Inferior parietal cortex (tissue), 1 donor: ENCODE data around the gene IFNLR1.
A peak's percentile ranks its signal among the peaks of the same experiment; 100 is the strongest.

ENCODE experiments used
- DNase-seq: peaks from one replicate; pipeline ENCODE4 v3.0.0-alpha.2; 2016; ENCODE audit errors: extremely low spot score

Gene IFNLR1

DNA sequence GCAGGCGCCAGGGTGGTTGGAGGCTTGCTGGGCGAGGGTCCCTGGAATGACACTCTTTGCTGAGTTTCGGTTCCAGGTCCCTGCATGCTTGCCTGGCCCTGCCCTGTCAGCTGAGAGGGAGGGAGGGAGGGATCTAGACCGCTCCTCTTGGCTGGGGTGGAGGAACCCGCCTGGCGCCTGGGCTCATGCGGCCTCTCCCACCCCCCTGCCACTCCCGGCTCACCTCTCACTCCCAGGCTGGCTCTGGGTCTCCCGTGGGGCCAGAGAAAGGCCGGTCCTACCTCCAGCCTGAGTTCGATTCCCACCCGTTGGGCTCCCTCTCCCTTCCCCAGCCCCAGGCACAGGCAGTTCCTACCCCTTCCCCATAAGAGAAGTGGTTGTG is 19.0 kb upstream of the IFNLR1 start:
- DNase-seq, result no peak

DNA sequence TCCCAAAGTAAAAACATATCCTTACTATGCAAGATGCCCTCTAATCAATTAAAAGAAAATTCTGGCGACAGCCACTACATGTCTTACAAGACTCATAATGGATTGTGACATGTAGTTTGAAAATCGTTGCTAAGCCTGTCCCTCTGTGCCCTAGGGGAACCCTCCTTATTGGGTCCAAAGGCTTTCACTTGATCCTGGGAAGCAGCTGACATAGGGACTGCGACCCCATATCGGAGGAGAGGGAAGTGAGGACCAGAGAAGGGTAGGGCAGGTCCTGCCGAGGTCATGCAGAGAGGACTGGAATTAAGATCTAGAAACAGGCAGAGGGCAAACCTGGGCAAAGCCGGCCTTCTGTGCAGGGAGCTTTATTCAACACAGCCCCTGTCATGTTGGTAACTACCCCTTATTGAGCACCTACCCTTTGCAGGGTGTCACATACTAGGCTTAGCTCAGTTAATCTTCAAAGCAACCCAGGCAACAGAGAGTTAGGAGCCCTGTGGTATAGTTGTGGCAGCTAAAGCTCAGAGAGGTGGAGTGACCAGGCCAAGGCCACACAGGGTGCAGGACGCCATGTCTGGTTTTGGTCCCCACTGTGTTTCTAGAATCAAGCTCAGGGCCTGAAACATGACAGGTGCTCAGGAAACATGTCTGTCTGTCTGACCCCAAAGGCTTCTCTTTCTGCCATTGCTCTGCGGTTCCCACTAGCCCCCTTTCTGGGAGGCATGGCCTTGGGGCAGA is 18.4 kb upstream of the IFNLR1 start:
- no peak for DNase-seq

DNA sequence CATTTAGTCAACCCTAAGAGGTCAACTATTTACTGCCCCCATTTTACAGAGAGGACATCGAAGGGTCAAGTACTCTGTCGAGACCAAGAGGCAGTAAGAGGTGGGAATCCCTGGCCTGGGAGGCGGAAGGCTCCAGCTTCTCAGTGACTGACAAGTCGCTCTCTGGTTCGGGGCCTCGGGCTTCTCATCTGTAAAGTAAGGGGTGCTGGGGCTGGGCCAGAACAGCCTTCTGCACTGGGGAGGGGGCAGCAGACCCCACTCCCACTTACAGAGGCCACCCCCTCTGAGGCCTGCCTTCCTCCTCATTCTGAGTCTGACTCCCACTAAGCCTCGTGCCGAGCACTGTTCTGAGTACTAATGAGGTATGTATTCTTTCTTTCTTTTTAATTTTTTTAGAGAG is 17.0 kb upstream of the IFNLR1 start:
- no peak for DNase-seq

DNA sequence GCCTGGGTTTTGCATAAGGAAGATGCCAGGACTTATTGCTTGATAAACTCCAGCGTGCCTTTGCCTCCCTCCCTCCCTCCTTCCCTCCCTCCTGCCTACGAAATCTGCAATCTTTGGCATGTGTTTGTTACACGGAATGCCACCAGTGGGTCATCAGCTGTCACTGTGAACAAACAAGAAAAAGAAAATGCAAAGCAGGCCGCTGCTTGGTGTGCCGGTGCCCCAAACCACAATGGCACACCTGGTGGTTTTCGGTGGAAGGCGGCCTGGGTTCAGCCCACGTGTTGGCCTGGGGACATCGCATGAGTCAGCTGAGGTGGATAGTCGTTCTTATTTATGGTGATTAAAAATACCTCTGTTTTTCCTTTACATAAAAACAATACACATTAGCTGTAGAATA is 16.3 kb upstream of the IFNLR1 start:
- no peak for DNase-seq

DNA sequence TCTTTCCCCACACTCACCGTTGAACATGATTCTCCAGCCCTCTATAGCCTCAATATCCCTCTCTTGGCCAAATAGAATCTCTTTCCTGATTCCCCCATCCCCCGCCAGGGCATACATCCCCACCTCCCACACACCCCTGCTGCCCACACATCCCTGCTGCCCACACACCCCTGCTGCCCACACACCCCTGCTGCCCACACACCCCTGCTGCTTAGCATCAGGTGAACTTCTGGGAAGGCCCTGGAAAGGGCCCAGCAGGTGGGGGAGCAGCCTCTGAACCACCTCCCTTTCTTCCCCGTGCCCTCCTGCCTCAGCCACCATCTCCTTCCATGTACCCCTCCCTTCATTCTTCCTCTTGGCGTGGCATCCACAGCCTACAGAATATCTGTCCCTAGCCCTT is 15.9 kb upstream of the IFNLR1 start:
- DNase-seq, result no peak

DNA sequence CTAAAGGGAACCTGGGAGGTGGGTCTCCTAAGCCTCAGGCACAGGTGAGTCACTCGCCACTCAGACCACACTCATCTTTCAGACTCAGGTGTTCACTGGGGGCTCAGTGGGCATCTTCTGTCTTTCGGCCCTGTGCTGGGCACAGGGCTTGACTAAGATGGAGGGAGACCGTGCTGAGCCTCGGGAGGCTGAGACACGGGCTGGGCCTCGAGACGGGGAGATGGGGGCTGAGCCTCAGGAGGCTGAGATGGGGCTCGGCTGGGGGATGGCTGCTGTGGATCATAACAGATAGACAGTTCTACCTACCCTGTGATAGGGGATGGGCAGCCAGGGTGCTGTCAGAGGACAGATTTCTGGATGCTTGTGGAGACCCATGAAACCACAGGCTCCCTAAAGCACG is 15.5 kb upstream of the IFNLR1 start:
- no peak for DNase-seq

DNA sequence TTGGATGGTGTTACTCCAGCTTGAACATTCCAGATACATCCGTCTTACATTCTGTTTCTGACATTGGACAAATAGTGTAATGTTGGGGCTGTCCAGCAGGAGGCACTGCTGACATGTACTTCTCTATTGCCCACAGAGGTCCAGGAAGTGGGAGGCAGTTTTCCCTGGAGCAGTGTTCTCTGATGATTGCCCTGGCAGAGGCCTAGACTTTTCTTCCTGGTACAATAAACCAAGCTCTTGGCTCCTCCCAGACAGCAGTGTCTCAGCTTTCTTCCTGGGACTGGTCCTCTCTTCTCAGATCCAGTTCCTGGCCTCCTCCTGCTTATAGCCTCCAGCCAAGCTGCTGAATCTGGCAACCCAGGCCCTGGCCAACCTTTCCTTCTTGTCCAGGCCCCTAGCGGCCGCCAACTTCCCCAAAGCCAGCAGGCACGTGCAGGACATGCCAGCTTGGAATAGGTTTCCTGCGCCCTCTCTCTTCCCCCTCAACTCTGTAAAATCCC is 14.9 kb upstream of the IFNLR1 start:
- DNase-seq, result peak; percentile 86

DNA sequence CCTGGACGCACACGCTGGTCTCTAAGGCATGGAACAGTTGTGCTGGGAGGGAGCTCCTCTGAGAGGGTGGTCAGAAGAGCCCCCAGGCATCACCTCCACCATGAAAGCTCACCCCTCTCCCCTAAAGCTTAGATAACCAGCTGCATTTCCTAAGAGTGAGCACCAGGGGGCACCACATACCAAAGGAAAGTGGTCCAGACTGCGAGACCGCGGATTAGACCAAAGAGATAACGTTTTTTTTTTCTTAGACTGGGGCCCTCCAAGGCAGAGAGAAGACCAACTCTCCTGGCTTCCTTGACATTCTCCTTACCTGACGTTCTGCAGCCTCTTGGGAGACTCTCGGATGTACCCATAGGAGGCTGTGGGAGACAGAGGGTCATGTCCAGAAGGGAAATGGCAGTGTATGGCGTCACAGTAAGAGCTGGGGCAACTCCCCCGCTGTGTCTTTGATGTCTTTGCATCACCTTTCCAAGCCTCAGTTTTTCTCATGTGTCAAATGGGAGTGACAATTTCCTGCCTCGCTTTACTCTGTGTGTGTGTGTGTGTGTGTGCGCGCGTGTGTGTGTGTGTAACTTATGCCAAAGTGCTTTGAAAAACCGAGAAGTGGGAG is 12.3 kb upstream of the IFNLR1 start:
- DNase-seq, result peak; percentile 82

DNA sequence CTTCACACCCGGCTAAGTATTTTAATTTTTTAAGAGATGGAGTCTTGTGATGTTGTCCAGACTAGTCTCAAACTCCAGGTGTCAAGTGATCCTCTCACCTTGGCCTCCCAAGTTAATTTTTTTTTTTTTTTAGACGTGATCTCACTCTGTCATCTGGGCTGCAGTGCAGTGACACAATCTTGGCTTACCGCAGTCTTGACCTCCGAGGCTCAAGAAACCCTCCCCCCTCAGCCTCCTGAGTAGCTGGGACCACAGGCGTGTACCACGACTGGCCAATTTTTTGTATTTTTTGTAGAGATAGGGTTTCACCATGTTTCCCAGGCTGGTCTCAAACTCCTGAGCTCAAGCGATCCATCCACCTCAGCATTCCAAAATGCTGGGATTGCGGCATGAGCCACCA is 11.7 kb upstream of the IFNLR1 start:
- no peak for DNase-seq

DNA sequence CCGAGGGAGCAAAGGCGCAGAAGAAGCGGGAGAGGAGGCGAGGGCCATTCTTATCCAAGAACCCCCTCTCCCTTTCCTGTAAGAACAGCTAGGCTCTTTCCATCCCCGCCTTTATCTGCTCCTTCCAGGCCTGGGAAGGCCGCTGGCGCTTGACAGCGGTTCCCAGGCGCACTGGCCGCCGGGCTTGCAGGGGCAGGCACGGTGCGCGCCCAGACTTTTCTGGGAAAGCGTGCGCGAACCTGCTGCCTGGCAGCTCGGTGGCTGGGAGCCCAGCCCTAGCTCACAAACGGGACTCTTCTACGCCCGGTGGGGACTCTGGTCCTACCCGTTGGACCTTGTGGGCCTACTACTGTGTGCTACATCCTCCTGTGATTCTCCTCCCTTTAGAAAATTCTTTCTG is 8.8 kb upstream of the IFNLR1 start:
- no peak for DNase-seq

DNA sequence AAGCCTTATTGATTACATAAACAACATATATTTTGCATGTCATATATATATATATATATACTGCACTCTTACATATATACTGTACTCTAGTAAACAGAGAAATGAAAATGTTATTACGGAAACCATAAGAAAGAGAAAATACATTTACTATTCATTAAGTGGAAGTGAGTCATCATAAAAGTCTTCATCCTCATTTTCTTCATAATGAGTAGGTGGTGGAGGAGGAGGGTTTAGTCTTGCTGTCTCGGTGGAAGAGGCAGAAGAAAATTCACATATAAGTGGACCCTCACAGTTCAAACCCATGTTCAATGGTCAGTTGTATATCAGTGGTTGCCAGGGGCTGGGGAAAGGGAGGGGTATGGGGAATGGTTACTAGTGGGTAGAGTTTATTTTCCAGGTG is 8.0 kb upstream of the IFNLR1 start:
- DNase-seq, result no peak

DNA sequence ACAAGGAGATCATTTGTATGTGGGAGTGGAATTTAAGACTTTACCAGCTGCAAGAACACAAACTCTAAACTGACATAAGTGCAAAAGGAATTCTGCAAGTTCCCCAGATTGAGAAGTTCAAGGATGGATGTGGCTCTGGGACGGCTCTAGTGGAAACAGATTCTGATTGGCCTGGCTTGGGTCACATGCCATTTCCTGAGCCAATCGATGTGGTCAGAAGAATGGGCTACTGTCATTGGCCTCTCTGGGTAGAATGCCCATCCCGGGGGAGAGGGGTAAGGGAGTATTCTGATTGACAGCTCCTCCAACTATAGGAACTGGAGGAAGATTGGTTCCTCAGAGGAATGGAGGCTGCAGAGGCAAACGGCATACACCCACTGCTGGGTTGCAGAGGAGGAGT is 6.0 kb upstream of the IFNLR1 start:
- DNase-seq, result no peak

DNA sequence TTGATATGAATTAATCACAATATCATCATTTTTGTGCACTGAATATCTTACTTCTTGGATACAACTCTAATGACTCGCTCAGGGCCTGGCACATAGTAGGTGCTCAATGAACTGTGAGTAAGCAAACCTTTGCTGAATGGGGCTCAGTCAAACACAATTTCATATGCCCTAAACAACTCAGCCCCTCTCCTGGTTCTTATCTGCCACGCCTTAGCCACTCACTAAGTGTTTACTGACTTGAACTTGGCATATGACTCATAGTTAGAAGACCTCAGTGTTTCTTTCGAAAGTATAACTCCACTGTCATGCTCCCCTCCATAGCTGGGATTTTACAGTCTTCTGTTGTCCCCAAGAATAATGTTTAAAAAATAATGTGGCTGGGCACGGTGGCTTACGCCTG is 4.8 kb upstream of the IFNLR1 start:
- DNase-seq, result no peak

DNA sequence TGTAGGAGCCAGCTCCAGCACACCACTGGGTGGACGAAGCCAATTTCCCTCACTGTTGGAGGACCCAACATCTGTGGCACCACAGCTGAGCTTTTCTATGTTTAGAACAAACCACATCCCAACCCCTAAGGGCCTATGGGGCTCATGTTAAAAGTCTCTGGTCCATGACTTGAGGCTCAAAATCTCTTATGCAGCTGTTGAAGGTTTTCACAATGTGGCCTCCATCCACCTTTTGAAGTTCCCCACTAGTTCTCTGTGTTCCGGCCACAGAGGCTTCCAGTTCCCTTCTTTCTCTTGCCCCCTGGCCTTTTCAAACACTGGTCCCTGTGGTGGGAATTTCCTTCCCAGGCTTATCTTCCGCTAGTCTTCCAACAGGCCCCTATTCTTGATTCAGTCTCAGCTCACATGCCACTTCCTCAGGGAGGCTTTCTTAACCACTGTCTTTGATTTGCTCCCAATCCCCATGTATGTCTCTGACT is 3.9 kb upstream of the IFNLR1 start:
- no peak for DNase-seq

DNA sequence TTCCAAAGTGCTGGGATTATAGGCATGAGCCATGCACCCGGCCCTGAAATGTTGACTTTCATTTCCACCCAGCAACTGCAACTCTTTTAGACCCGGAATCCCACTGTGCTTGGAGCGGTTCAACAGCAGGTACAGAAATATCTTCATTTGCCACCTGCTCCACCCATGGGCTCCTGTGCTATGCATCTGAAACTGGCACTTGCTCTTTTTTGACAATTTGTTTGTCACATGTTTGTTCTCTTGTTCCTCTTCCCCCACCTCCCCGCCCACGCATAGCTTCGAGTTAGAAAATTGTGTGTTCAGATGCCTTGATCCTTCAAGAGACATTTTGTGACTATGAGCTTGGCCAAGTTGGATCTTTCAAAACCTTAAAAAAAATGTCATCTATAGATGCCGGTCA is 2.4 kb upstream of the IFNLR1 start:
- DNase-seq, result no peak

DNA sequence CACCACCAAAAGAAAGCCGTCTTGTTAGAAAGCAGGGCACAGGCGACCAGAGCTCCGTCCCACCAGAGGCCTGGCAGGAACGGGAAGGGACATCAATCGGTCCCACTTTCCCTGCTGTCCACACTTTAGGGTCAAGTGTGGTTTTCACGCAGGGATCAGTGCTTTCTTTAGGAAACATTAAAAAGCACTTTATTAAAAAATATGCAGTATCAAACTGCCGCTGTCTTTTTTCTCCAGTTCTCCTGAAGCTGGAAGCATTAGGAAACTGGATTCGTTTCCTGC is 437 bp downstream of the IFNLR1 start:
- DNase-seq, result no peak

DNA sequence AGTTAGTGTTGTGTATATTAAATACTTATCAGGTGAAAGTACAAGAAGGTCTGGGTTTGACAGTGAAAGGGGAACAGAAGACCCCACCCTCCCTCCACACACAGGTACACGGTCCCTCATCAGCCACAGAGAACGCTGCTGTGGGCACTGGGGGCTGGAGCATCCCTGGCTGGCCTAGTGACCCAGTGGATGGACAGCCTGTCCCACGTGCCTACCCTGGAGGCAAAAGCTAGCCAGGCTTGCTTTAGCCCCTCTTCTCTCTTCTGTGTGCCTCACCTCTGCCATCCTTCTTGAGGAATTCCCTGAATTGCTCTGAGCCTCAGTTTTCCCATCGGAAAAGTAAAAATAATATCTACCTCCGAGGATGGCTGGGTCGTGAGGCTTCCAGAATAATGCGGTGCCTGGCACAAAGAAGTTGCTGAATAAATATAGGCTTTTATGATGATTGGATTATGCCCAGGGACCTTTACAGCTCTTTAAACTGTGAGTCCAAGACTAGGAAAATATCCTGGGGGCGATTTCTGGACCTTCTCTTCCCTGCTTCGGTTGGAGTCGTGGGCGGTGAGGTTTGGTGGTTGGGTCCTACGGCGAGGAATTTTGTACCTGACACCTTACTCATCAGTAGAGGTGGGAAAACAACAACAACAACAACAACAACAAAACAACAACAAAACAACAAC is 918 bp downstream of the IFNLR1 start:
- no peak for DNase-seq

DNA sequence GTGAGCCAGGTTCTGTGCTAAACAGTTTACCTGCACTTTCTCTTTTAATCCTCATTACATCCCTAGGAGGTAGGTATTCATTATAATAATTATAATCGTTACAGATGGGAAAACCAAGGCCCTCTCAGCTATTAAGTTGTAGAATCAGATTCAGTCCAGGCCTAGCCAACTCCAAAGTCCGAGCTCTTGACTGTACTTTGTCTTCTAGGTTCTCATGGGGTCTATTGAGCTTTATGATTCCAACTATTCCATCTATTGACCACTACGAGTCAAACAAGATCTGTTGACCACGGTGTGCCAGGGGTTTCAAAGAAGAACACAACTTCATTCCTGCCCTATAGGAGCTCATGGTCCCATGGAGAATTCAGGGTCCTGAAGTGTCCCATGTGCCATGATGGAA is 2.0 kb downstream of the IFNLR1 start:
- no peak for DNase-seq

DNA sequence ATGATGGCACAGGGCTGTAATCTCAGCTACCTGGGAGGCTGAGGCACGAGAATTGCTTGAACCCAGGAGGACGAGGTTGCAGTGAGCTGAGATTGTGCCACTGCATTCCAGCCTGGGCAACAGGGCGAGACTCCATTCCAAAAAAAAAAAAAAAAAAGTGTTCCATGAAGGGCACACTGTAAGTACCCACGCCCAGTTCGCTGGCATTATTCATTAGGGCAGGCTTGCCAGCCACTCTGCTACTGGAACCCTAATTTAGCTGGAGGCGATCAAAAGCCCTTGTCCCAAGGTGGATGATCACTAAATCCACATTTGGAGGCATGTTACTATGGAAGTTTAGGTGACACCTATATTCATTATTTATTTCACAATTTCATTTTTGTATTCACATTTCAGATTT is 5.0 kb downstream of the IFNLR1 start:
- DNase-seq, result no peak

DNA sequence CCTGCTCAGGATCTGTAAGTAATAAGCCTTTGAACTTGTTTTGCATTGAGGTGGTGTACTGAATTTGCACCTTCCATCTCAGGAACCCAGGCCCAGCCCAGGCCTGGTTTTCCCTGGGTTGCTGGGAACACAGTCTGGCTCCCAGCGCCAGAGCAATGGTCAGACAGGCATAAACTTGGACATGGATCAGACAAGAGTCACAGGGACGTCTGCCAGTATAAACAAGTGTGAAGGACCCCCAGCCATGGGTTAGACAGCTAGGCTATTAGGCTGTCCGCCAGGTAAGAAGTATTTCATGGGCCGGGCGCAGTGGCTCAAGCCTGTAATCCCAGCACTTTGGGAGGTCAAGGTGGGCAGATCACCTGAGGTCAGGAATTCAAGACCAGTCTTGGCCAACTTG is 5.5 kb downstream of the IFNLR1 start:
- no peak for DNase-seq

DNA sequence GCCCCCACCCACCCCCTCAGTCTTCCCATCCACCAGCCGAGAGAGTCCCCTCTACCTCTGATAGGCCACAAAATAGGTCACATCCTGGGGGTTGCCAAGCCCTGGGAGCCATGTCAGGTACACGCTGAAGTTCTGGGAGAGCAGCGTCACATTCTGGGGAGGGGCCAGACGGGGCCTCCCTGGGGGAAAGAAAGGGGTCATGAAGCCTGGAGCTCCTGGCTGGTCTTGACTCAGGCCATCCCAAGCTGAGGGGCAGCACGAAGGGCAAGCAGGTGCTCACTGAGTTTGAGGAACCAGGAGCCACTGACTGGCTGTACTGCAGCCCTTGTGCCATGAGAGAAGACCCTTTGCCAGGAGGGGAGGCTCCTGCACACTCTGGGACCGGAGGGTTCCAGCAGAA is 6.4 kb downstream of the IFNLR1 start:
- DNase-seq, result no peak

DNA sequence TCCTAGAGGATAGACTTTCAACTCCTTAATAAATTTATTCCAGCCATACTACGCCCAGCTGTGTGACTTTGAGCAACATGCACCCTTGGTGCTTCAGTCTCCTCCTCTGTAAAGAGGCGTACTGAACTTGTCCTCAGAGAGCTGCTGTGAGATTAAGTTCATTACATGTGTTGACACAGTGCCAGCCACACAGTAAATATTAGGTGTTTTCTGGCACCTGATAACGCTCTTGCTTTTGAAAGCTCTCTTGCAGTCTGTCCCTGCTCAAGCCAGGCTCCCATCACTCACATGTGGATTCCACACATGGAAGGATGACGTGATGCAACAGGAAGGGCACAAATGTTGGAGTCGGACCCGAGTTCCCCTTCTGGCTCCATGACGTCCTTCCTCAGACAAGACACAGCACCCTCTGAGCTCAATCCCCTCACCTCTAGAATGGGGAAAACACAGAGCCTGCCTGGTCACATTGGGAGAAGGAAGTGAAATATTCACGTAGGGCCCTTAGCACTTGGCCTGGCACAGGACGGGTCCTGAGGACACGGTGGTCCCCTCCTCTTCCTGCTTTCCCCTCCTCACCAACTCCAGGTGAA is 7.7 kb downstream of the IFNLR1 start:
- DNase-seq, result no peak

DNA sequence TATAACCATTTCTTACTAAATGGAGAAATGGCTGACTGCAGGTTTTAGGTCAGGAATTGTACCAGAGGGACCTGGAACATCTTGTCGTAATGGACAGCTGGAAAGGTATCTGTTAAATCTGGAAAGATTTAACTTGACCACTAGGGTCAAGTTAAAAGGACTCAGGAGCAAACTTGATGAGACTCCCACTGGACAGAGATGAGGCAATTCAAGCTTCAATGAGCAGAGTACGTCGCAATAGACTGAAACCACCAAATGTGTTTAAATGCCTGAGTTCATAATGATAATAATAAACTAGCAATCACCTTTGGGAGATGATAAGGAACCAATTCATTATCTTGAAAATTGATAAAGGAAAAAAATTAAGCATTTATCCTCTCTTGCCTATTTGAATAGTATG is 8.7 kb downstream of the IFNLR1 start:
- DNase-seq, result no peak
